ENCODE results near the gene GLIPR1.
"Not testable (repeated sequence)": the region's sequence is repeated elsewhere in the genome, so short reads cannot be mapped to it uniquely, and the experiment has no call there.

Gene GLIPR1

GRCh38 chr12:75476071-75476470 lies 4.5 kb upstream of the GLIPR1 start:
- DNase-seq = no peak

GRCh38 chr12:75477137-75477536 lies 3.4 kb upstream of the GLIPR1 start:
- no peak for DNase-seq

- peak; percentile 87 for DNase-seq
Measured at GRCh38 chr12:75478116-75478794, 2.3 kb upstream of the GLIPR1 start.

- DNase-seq = peak; percentile 36
Measured at GRCh38 chr12:75479963-75480461, 543 bp upstream of the GLIPR1 start.

- no peak for DNase-seq
Measured at GRCh38 chr12:75481013-75481705, 604 bp downstream of the GLIPR1 start.

- peak; percentile 24 for DNase-seq
Measured at GRCh38 chr12:75481774-75482173, 1.2 kb downstream of the GLIPR1 start.

GRCh38 chr12:75482646-75483045 lies 2.1 kb downstream of the GLIPR1 start:
- peak; percentile 63 for DNase-seq

GRCh38 chr12:75483431-75483830 lies 2.9 kb downstream of the GLIPR1 start:
- no peak for DNase-seq

- not testable (repeated sequence) for DNase-seq
Measured at GRCh38 chr12:75484450-75484849, 3.9 kb downstream of the GLIPR1 start.

GRCh38 chr12:75487308-75487707 lies 6.8 kb downstream of the GLIPR1 start:
- DNase-seq = no peak

GRCh38 chr12:75488553-75488952 lies 8.0 kb downstream of the GLIPR1 start:
- DNase-seq = peak; percentile 22

GRCh38 chr12:75489187-75489586 lies 8.6 kb downstream of the GLIPR1 start:
- no peak for DNase-seq

- peak; percentile 54 for DNase-seq
Measured at GRCh38 chr12:75489613-75490210, 9.2 kb downstream of the GLIPR1 start.

GRCh38 chr12:75491169-75491568 lies 10.6 kb downstream of the GLIPR1 start:
- DNase-seq = no peak

- DNase-seq = no peak
Measured at GRCh38 chr12:75503459-75503858, 22.9 kb downstream of the GLIPR1 start.

GRCh38 chr12:75503866-75504265 lies 23.3 kb downstream of the GLIPR1 start:
- DNase-seq = no peak

GRCh38 chr12:75505706-75506312 lies 25.3 kb downstream of the GLIPR1 start:
- peak; percentile 29 for DNase-seq

GRCh38 chr12:75507086-75507485 lies 26.5 kb downstream of the GLIPR1 start:
- no peak for DNase-seq

- DNase-seq = no peak
Measured at GRCh38 chr12:75508159-75508558, 27.6 kb downstream of the GLIPR1 start.

GRCh38 chr12:75509621-75510020 lies 29.1 kb downstream of the GLIPR1 start:
- no peak for DNase-seq

GRCh38 chr12:75511116-75512048 lies 30.8 kb downstream of the GLIPR1 start, which contains the start of gene KRR1:
Gene KRR1, minus strand, starts transcription at chr12:75511609. Its CDS starts 12 bp downstream, at chr12:75511597.
- DNase-seq = peak; percentile 95

- DNase-seq = not testable (repeated sequence)
Measured at GRCh38 chr12:75521224-75521623, 40.7 kb downstream of the GLIPR1 start.
